A549 (cell line): ENCODE measurements around the gene CHCHD6.

Source experiments
- CTCF ChIP-seq: fragments of >200 bp; sonication (Bioruptor Twin); formaldehyde crosslinking; IDR thresholded peaks from 3 replicates; pipeline ENCODE4 v1.5.1; 2016
- RAD21 ChIP-seq, 2 experiments: fragments of >200 bp in 1 of 2; sonication (Bioruptor Twin) in 1 of 2; formaldehyde crosslinking in 1 of 2; IDR thresholded peaks in 1 of 2; conservative IDR thresholded peaks in 1 of 2; 2 replicates in 1 of 2; 3 replicates in 1 of 2; pipeline ENCODE4 v1.6.1; 2012 to 2018; ENCODE audit warnings: inconsistent platforms in 1 of 2

- TF ChIP-seq CTCF (no peak), RAD21 (conservative IDR thresholded peaks at IDR 0.05 in 1 of 2, IDR thresholded peaks at IDR 0.05 in 1 of 2) (peak in 1 of 2 experiments; percentile 35; a peak in 2 of 5 replicates)
Observed at GRCh38 chr3:126858887-126859286, 154.8 kb downstream of the CHCHD6 start.
